ENCODE data around the gene CPT1C.

CPT1C gene

DNA sequence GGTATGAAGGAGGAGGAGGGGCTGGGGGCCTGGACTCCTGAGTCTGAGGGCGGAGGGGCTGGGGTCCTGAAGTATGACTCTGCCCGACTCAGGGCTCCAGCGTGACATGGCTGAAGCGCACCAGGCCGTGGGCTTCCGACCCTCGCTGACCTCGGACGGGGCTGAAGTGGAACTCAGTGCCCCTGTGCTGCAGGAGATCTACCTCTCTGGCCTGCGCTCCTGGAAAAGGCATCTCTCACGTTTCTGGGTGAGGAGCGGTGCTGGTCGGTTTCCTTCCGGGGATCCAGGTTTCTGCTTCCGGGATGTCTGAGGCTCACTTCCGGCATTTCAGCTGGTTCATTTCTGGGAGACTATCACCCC lies 1.2 kb downstream of the CPT1C start:
- intact Hi-C loops (cut with micrococcal nuclease), result no loop called here
- Mint-ChIP-seq H3K4me3 (no peak overlapping the region), H3K27me3 (peaks cover 58% of the 10 kb centered on the region), H3K27ac (no peak overlapping the region), H3K4me1 (ENCODE audit: low read depth) (peaks cover 42% of the 10 kb centered on the region), H3K36me3 (ENCODE audit: low read depth) (peaks cover 24% of the 10 kb centered on the region), H3K9me3 (no peaks in the 10 kb centered on the region)

DNA sequence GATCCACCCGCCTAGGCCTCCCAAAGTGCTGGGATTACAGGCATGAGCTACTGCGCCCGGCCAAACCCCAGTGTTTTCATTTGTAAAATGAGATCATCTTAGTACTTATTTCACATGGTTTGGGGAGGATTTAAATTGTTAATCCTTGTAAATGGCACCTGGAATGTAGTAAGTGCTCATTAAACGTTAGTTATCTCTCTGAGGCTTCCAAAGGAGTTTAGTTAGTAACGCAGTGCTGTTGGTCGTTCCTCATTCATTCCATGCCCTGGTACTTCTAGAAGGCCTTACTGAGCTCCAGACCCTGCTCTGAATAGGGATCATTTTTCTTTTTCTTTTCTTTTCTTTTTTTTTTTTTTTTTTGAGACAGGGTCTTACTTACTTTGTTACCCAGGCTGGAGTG lies 5.2 kb downstream of the CPT1C start:
- no peaks in the 10 kb centered on the region for H3K36me3 Mint-ChIP-seq (ENCODE audit: low read depth)
- H3K9me3 Mint-ChIP-seq, result no peaks in the 10 kb centered on the region
- no peak overlapping the region for H3K4me3 Mint-ChIP-seq
- H3K4me1 Mint-ChIP-seq (ENCODE audit: low read depth), result peaks cover 4% of the 10 kb centered on the region
- intact Hi-C loops (cut with micrococcal nuclease), result no loop called here
- H3K27me3 Mint-ChIP-seq, result peaks cover 55% of the 10 kb centered on the region
- no peak overlapping the region for H3K27ac Mint-ChIP-seq

- Mint-ChIP-seq H3K27me3 (peaks cover 52% of the 10 kb centered on the region), H3K9me3 (no peaks in the 10 kb centered on the region), H3K27ac (no peak overlapping the region), H3K4me3 (no peak overlapping the region), H3K4me1 (ENCODE audit: low read depth) (no peaks in the 10 kb centered on the region), H3K36me3 (ENCODE audit: low read depth) (no peaks in the 10 kb centered on the region)
- intact Hi-C loops (cut with micrococcal nuclease), result no loop called here
These were observed 5.9 kb downstream of the CPT1C start for GRCh38 chr19:49696865-49697264.

- Mint-ChIP-seq H3K4me3 (no peak overlapping the region), H3K4me1 (ENCODE audit: low read depth) (peaks cover 10% of the 10 kb centered on the region), H3K36me3 (ENCODE audit: low read depth) (no peaks in the 10 kb centered on the region), H3K27ac (no peak overlapping the region), H3K27me3 (peaks cover 35% of the 10 kb centered on the region), H3K9me3 (no peaks in the 10 kb centered on the region)
- intact Hi-C loops (cut with micrococcal nuclease), result no loop called here
These were observed 8.4 kb downstream of the CPT1C start for GRCh38 chr19:49699364-49699763.

GRCh38 chr19:49700563-49700962 lies 9.6 kb downstream of the CPT1C start:
- H3K27me3 Mint-ChIP-seq, result peaks cover 32% of the 10 kb centered on the region
- peaks cover 10% of the 10 kb centered on the region for H3K4me1 Mint-ChIP-seq (ENCODE audit: low read depth)
- H3K4me3 Mint-ChIP-seq, result no peak overlapping the region
- no peaks in the 10 kb centered on the region for H3K36me3 Mint-ChIP-seq (ENCODE audit: low read depth)
- H3K9me3 Mint-ChIP-seq, result no peaks in the 10 kb centered on the region
- intact Hi-C loops (cut with micrococcal nuclease), result no loop called here
- no peak overlapping the region for H3K27ac Mint-ChIP-seq

GRCh38 chr19:49701271-49701786 lies 10.4 kb downstream of the CPT1C start:
- intact Hi-C loops (cut with micrococcal nuclease), result no loop called here
- H3K4me1 Mint-ChIP-seq (ENCODE audit: low read depth), result peaks cover 10% of the 10 kb centered on the region

DNA sequence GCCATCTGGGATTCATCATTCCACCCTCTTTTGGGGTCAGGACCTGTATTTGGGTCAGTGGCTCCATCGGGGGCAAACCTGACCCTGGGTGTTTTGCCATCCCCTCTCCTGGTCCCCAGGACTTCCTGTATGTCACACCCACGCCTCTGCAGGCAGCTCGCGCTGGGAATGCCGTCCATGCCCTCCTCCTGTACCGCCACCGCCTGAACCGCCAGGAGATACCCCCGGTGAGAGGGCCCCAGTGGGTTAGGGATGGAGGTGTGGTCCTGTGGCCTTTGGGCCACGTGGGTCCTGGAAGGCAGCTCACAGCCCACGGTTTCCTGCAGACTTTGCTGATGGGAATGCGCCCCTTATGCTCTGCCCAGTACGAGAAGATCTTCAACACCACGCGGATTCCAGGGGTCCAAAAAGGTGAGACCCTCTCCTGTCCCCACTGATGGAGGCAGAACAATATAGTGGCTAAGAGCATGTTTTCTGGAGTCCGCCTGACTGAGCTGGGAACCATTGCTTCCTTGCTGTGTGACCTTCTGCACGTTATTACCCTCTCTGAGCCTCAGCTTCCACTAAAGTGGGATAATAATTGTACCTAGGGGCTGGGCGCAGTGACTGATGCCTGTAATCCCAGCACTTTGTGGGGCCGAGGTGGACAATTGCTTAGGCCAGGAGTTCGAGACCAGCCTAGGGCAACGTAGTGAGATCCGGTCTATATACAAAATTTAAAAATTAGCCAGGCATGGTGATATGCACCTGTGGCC lies 14.1 kb downstream of the CPT1C start:
- H3K36me3 Mint-ChIP-seq (ENCODE audit: low read depth), result no peaks in the 10 kb centered on the region
- H3K27me3 Mint-ChIP-seq, result peaks cover 31% of the 10 kb centered on the region
- intact Hi-C loops (cut with micrococcal nuclease), result no loop called here
- no peak overlapping the region for H3K4me3 Mint-ChIP-seq
- H3K4me1 Mint-ChIP-seq (ENCODE audit: low read depth), result peaks cover 10% of the 10 kb centered on the region
- no peaks in the 10 kb centered on the region for H3K9me3 Mint-ChIP-seq
- H3K27ac Mint-ChIP-seq, result no peak overlapping the region

More at GRCh38 chr19:49701271-49701786, 10.4 kb downstream of the CPT1C start:
- H3K9me3 Mint-ChIP-seq, result no peaks in the 10 kb centered on the region
- H3K27ac Mint-ChIP-seq, result no peak overlapping the region
- no peaks in the 10 kb centered on the region for H3K36me3 Mint-ChIP-seq (ENCODE audit: low read depth)
- H3K27me3 Mint-ChIP-seq, result peaks cover 32% of the 10 kb centered on the region
- H3K4me3 Mint-ChIP-seq, result no peak overlapping the region

DNA sequence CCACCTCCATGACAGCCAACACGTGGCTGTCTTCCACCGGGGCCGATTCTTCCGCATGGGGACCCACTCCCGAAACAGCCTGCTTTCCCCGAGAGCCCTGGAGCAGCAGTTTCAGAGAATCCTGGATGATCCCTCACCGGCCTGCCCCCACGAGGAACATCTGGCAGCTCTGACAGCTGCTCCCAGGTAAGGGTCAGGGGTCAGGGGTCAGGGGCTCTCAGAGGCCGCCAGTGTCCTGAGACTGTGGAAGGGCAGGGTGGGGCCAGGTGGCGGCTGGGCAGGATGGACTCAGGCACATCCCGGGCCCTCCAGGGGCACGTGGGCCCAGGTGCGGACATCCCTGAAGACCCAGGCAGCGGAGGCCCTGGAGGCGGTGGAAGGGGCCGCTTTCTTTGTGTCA lies 15.0 kb downstream of the CPT1C start:
- intact Hi-C loops (cut with micrococcal nuclease), result no loop called here
- no peaks in the 10 kb centered on the region for H3K36me3 Mint-ChIP-seq (ENCODE audit: low read depth)
- H3K9me3 Mint-ChIP-seq, result no peaks in the 10 kb centered on the region
- no peak overlapping the region for H3K27ac Mint-ChIP-seq
- peaks cover 10% of the 10 kb centered on the region for H3K4me1 Mint-ChIP-seq (ENCODE audit: low read depth)
- no peak overlapping the region for H3K4me3 Mint-ChIP-seq
- peaks cover 24% of the 10 kb centered on the region for H3K27me3 Mint-ChIP-seq

GRCh38 chr19:49710372-49710951 lies 19.5 kb downstream of the CPT1C start:
- peaks cover 17% of the 10 kb centered on the region for H3K27me3 Mint-ChIP-seq
- intact Hi-C loops (cut with micrococcal nuclease), result no loop called here
- H3K4me3 Mint-ChIP-seq, result no peak overlapping the region
- no peaks in the 10 kb centered on the region for H3K36me3 Mint-ChIP-seq (ENCODE audit: low read depth)
- H3K27ac Mint-ChIP-seq, result no peak overlapping the region
- H3K9me3 Mint-ChIP-seq, result no peaks in the 10 kb centered on the region
- H3K4me1 Mint-ChIP-seq (ENCODE audit: low read depth), result peaks cover 12% of the 10 kb centered on the region

- intact Hi-C loops (cut with micrococcal nuclease), result no loop called here
- Mint-ChIP-seq H3K9me3 (no peaks in the 10 kb centered on the region), H3K4me3 (no peak overlapping the region), H3K36me3 (ENCODE audit: low read depth) (no peaks in the 10 kb centered on the region), H3K27me3 (peaks cover 15% of the 10 kb centered on the region), H3K27ac (no peak overlapping the region), H3K4me1 (ENCODE audit: low read depth) (peaks cover 15% of the 10 kb centered on the region)
These were observed 21.5 kb downstream of the CPT1C start for GRCh38 chr19:49712397-49712859.

DNA sequence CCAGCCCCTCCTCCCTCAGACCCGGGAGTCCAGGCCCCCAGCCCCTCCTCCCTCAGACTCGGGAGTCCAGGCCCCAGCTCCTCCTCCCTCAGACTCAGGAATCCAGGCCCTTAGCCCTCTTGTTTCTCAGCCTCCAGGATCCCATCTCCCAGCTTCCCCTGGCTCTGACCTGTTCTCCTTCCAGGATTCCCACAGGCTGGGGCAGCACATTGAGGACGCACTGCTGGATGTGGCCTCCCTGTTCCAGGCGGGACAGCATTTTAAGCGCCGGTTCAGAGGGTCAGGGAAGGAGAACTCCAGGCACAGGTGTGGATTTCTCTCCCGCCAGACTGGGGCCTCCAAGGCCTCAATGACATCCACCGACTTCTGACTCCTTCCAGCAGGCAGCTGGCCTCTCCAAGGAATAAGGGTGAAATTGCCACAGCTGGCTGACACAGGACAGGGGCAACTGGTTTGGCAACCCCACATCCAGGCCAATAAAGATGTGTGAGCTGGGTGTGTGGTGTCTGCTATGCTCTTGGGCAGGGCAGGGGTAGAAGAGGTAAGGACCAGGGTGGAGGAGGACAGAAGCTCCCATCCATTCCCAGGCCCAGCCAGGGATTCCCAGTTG lies 22.4 kb downstream of the CPT1C start:
- intact Hi-C loops (cut with micrococcal nuclease), result no loop called here
- H3K27me3 Mint-ChIP-seq, result peaks cover 15% of the 10 kb centered on the region

GRCh38 chr19:49716154-49716553 lies 25.2 kb downstream of the CPT1C start:
- H3K36me3 Mint-ChIP-seq (ENCODE audit: low read depth), result no peaks in the 10 kb centered on the region

More for the DNA sequence above, 22.4 kb downstream of the CPT1C start:
- Mint-ChIP-seq H3K9me3 (no peaks in the 10 kb centered on the region), H3K36me3 (ENCODE audit: low read depth) (no peaks in the 10 kb centered on the region), H3K4me1 (ENCODE audit: low read depth) (peaks cover 19% of the 10 kb centered on the region), H3K27ac (no peak overlapping the region), H3K4me3 (no peak overlapping the region)

GRCh38 chr19:49718511-49718910 lies 27.6 kb downstream of the CPT1C start:
- no peak overlapping the region for H3K4me3 Mint-ChIP-seq
- no peaks in the 10 kb centered on the region for H3K36me3 Mint-ChIP-seq (ENCODE audit: low read depth)
- no peak overlapping the region for H3K27ac Mint-ChIP-seq
- no peaks in the 10 kb centered on the region for H3K9me3 Mint-ChIP-seq
- intact Hi-C loops (cut with micrococcal nuclease), result no loop called here
- peaks cover 8% of the 10 kb centered on the region for H3K4me1 Mint-ChIP-seq (ENCODE audit: low read depth)
- H3K27me3 Mint-ChIP-seq, result peaks cover 2% of the 10 kb centered on the region

More at GRCh38 chr19:49716154-49716553, 25.2 kb downstream of the CPT1C start:
- no peaks in the 10 kb centered on the region for H3K9me3 Mint-ChIP-seq
- intact Hi-C loops (cut with micrococcal nuclease), result loop anchor here (2.0 kb wide), 1 partner anchor 65 kb away; no protein-coding TSS in a partner anchor
- H3K4me3 Mint-ChIP-seq, result no peak overlapping the region
- peaks cover 19% of the 10 kb centered on the region for H3K4me1 Mint-ChIP-seq (ENCODE audit: low read depth)
- H3K27me3 Mint-ChIP-seq, result peaks cover 3% of the 10 kb centered on the region
- H3K27ac Mint-ChIP-seq, result no peak overlapping the region

DNA sequence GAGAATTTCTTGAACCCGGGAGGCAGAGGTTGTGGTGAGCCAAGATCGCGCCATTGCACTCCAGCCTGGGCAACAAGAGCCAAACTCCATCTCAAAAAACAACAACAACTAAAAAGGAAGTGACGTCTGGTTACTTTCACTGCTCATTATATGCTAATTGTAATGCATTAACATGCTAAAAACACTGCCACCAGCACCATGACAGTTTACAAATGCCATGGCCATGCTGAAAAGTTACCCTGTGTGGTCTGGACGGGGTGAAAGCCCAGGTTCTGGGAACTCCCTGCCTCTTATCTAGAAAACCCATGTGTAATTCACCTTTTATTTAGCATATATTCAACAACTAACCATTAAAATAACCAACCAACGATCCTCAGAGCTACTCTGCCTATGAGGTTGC lies 28.1 kb downstream of the CPT1C start:
- Mint-ChIP-seq H3K4me3 (no peak overlapping the region), H3K4me1 (ENCODE audit: low read depth) (peaks cover 8% of the 10 kb centered on the region), H3K9me3 (no peaks in the 10 kb centered on the region), H3K27me3 (peaks cover 2% of the 10 kb centered on the region), H3K36me3 (ENCODE audit: low read depth) (no peaks in the 10 kb centered on the region), H3K27ac (no peak overlapping the region)
- intact Hi-C loops (cut with micrococcal nuclease), result no loop called here

Measured in dendritic cell treated with granulocyte-macrophage colony-stimulating factor and Interleukin-4, amounts not matched to agents 40 ng/mL and 50 ng/mL, for 4 days (primary cell).